HG02678 (cell line): ENCODE data around the gene LORICRIN.
A peak's percentile ranks its signal among the peaks of the same experiment; 100 is the strongest.

Experiments used
- ATAC-seq: cut with Tn5 transposase; IDR thresholded peaks from one replicate; pipeline ENCODE4 v1.9.1; 2021; ENCODE audit warnings: mild to moderate bottlenecking, moderate library complexity; ENCODE audit not compliant: unreplicated experiment

LORICRIN gene

GRCh38 chr1:153248176-153248879 lies 11.2 kb upstream of the LORICRIN start:
- no peak for ATAC-seq

DNA sequence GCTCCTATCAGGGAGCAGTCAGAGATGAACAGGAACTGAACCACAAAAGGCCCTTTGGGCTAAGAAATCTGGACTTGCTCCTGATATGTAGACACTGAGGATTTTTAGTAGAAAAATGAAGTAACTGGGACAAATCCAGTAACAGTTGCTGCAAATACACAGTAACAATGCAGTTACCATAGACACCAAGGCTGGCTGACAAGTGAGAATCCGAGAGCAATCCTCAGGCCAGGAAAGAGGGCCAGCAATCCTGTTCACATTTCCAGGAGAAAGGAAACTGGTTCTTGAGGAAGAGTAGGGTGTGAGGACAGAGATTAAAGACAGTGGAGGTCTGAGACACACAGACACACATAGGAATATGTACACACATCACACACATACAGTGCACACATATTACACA lies 9.3 kb upstream of the LORICRIN start:
- no peak for ATAC-seq

GRCh38 chr1:153251087-153251486 lies 8.4 kb upstream of the LORICRIN start:
- ATAC-seq = no peak

- no peak for ATAC-seq
Measured at GRCh38 chr1:153251562-153251961, 7.9 kb upstream of the LORICRIN start.

DNA sequence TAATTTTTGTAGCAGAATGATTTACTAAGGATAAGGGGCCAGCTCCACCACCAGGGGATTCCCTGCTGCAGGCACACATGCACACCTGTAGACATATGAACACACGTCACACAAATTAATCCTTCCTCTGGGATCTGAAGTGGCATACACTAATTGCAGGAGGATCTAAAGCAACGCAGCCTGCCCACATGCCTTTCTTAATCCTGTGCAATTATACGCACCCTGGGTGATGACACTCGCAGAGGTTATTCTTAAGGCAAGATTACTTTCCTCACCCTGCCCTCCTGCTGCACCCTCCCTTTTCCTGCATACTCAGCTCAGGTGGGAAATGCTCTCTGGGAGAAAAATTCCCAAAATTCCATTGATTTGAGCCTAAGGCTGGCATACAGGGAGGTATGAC lies 7.5 kb upstream of the LORICRIN start:
- ATAC-seq = no peak

DNA sequence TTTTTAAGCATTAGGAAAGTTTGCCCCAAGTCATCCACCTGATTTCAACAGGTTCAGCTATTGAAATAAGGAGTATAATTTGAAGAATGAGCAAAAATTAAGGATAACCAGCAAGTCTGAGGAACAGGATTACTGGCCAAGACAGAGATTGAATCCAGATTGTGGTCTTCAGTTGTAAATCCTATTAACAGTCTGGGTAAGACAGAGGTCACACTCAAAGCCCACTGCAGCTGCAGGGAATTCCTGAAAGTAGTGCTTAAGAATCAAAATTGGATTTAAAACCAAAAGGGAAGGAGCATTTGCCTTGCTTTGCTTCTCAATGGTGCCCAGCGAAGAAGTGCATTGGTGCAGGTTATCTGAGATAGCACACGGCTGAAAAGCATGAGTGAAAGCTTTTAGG lies 6.4 kb upstream of the LORICRIN start:
- ATAC-seq = no peak

- peak; percentile 81 for ATAC-seq
Measured at GRCh38 chr1:153253693-153254092, 5.8 kb upstream of the LORICRIN start.

- ATAC-seq = peak; percentile 46
Measured at GRCh38 chr1:153260585-153261280, 1.2 kb downstream of the LORICRIN start.

DNA sequence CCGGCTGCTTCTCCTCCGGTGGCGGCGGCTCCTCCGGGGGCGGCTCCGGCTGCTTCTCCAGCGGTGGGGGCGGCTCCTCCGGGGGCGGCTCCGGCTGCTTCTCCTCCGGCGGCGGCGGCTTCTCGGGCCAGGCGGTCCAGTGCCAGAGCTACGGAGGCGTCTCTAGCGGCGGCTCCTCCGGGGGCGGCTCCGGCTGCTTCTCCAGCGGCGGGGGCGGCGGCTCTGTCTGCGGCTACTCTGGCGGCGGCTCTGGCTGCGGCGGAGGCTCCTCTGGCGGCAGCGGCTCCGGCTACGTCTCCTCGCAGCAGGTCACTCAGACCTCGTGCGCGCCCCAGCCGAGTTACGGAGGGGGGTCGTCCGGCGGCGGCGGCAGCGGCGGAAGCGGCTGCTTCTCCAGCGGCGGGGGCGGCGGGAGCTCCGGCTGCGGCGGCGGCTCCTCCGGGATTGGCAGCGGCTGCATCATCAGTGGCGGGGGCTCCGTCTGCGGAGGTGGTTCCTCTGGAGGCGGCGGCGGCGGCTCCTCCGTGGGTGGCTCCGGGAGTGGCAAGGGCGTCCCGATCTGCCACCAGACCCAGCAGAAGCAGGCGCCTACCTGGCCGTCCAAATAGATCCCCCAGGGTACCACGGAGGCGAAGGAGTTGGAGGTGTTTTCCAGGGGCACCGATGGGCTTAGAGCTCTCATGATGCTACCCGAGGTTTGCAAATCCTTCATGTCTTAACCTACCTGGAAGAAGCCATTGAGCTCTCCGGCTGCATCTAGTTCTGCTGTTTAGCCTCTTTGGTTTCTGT lies 2.0 kb downstream of the LORICRIN start:
- ATAC-seq = no peak

- no peak for ATAC-seq
Measured at GRCh38 chr1:153262070-153262366, 2.5 kb downstream of the LORICRIN start.

- ATAC-seq = no peak
Measured at GRCh38 chr1:153262462-153263157, 3.1 kb downstream of the LORICRIN start.

- ATAC-seq = no peak
Measured at GRCh38 chr1:153265457-153265856, 6.0 kb downstream of the LORICRIN start.

DNA sequence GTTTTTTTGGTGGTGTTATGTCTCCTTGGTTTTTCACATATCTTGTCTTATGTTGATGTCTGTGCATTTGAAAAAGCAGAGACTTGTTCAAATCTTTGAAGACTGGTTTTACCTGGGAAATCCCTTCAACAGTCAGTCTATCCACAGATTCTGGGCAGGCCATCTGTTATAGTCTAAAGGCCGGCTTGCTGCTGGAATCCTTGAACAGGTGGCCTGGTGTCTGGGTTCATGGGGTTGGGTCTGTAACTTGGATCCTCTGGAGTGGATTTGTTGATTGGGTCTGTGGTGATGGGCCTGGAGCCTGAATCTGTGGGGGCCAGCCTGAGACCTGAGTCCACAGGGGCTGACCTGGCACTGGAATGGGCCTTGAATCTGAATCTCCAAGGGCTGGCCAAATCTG lies 12.2 kb downstream of the LORICRIN start:
- ATAC-seq = no peak

DNA sequence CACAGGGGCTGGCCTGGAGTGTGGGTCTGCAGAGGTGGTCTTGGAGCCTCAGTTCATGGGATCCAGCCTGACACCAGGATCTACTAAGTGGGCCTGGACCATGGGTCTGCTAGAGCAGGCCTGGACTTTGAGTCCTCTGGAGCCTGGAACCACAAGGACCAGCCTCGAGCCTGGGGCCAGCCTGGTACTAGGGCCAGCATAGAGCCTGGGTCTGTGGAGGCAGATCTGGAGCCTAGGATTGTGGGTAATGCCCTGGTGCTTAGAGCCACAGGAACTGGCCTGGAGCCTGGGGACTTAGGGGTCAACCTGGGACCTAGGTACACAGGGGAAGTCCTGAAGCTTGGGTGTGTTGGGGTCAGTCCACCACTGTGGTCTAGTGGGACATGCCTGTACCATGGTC lies 12.7 kb downstream of the LORICRIN start:
- ATAC-seq = no peak

DNA sequence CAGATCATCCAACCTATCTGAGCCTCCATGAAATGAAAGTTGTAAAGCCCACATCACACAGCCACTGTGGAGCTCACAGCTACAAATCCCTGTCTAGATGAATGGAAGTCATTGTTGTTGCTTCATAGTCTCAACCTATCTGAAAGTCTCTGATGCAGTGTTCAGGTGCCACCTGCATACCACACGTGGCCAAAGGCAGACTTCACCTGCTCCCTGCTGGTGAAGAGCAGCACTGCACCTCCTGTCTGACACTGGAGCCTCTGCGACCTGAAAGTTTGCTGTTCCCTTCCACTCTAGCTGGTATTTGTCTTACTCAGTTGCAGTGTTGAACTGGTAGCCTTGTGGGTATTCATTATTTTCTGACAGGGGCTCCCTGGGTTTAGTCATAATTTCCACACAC lies 18.4 kb downstream of the LORICRIN start:
- peak; percentile 96 for ATAC-seq

DNA sequence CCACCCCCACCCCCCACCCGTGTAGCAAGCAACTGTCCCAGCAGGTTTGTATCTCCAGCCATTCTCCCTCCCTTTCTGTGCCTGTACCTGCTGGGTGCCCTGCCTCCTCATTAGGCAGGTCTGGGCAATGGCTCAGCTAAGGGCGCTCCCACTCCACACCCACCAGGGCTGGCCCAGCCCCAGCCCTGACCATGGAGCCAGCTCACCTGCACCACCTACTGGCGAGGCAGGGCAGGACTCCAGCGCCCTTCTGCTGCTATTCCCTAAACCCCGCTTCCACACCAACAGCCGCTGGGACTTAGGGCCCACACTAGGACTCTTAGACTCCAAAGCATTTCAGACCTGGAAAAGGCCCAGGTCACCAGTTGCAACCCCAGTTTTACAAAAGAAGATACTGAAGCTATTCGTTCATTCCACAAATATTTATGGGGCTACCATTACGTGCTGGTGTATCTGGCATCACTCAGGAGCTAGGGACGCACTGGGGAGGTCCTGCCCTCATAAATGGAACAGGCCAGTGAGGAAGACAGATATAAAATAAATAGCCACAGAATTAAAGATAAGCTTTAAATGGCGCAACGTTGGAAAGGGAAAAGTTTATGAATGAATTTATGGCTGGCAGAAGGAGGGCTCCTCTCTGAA lies 29.3 kb downstream of the LORICRIN start:
- ATAC-seq = no peak

- ATAC-seq = no peak
Measured at GRCh38 chr1:153291514-153291913, 32.0 kb downstream of the LORICRIN start.

DNA sequence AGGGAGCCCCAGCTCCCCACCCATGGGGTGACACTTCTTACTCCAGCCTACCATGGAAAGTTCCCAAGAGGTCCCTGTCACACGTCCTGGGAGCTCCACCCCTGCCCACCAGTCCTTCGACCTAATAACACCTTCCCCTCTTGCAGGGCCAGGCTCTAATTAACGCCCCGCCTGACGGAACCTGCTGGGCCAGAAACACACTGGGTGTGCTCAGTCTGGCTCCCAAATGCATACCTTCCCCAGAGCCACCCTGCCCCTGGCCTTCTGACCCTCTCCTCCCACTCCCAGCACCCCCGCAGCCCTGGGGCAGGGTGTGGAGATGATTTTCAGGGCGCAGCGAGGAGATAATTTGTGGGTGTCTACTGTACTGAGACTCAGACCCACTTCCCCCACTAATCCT lies 32.7 kb downstream of the LORICRIN start:
- no peak for ATAC-seq

DNA sequence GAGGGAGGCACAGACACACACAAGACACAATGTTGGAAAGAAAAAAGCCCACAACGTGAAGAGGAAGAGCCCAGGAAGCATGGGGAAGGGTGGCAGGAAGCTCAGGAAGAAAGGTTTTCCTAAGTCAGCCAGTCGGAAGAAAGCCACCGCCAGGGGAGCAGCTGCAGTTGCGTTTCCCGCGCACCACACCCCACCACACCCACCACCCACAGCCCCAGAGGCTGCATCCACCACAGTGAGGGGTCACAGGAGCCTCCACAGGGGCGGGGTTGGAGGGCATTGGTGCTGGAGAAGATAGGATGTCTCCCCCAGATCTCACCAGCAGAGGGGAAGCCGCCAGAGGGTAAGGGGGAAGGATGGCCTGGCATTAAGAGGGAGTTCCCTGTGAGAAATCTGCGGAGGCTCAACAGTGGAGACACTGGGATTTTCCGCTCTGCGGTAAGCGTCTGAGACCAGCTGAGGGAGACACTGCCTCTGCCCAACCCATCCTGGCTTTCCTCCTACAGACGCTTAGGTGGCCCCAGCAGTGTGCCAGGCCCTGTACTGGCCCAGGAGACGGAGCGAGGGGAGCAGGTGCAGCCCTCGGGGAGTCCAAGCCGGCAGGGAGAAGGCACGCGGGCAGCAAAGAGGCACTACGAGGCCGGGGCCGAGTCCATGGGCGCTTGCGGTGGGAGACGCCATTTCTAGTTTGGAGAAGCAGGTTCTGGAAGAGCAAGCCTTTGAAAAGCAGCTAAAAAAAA lies 33.4 kb downstream of the LORICRIN start:
- ATAC-seq = no peak

DNA sequence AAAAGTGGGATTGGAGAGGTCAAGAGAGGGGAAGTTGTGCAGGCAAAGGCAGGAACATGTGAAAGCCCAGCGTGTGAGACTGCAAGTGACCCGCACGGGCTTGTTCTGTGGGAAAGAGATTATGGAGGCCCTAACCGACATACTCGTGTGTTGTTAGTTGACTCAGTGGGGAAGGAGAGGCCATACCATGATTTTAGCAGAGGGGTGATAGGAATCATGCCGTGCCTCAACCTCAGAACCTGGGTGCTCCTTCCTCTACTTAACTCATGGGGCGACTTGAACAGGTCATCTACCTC lies 33.9 kb downstream of the LORICRIN start:
- no peak for ATAC-seq

DNA sequence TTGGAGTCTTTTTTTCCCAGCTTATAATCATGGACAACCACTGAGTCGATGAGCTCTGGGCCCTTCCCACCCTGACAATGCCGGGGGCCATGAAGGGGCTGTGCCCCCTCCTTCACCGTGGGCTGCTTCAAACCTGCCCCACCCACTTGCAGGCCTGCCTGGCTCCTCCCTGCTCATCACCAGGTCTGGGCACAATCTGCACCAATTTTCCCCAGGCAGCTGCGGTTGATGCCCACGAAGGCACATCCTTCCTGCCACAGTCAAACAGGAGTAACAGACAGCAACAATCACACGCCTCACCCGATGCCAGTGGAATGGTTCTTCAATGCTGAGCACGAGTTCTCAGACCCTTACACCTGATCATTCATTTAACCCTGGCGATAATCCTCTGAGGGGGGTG lies 34.4 kb downstream of the LORICRIN start:
- no peak for ATAC-seq
